GM21529 (cell line): Measurements from ENCODE around the gene NOB1.
A peak's percentile ranks its signal among the peaks of the same experiment; 100 is the strongest.
"Not testable (repeated sequence)": the region's sequence is repeated elsewhere in the genome, so short reads cannot be mapped to it uniquely, and the experiment has no call there.

ENCODE experiments used
- ATAC-seq: cut with Tn5 transposase; IDR thresholded peaks from one replicate; pipeline ENCODE4 v1.9.1; 2021; ENCODE audit not compliant: unreplicated experiment

NOB1 gene

GRCh38 chr16:69754469-69755310, at the start of gene NOB1:
Gene NOB1 (minus strand): TSS chr16:69754926. CDS start chr16:69754910, 16 bp downstream.
- ATAC-seq, result peak; percentile 90

GRCh38 chr16:69804297-69804696, 49.6 kb upstream of the NOB1 start:
- no peak for ATAC-seq

- ATAC-seq, result no peak
These were observed 44.9 kb upstream of the NOB1 start for GRCh38 chr16:69799611-69800031.

- no peak for ATAC-seq
These were observed 43.7 kb upstream of the NOB1 start for GRCh38 chr16:69798466-69798865.

GRCh38 chr16:69796285-69797118, 41.8 kb upstream of the NOB1 start:
- no peak for ATAC-seq

GRCh38 chr16:69794486-69794885, 39.8 kb upstream of the NOB1 start:
- no peak for ATAC-seq

- no peak for ATAC-seq
These were observed 38.8 kb upstream of the NOB1 start for GRCh38 chr16:69793526-69793925.

- ATAC-seq, result not testable (repeated sequence)
These were observed 36.7 kb upstream of the NOB1 start for GRCh38 chr16:69791391-69791847.

- ATAC-seq, result no peak
These were observed 33.2 kb upstream of the NOB1 start for GRCh38 chr16:69787883-69788282.

- no peak for ATAC-seq
These were observed 29.9 kb upstream of the NOB1 start for GRCh38 chr16:69784586-69784985.

GRCh38 chr16:69781118-69781517, 26.4 kb upstream of the NOB1 start:
- no peak for ATAC-seq

GRCh38 chr16:69779724-69780123, 25.0 kb upstream of the NOB1 start:
- no peak for ATAC-seq

- no peak for ATAC-seq
These were observed 20.8 kb upstream of the NOB1 start for GRCh38 chr16:69775563-69775962.

GRCh38 chr16:69773260-69773947, 18.7 kb upstream of the NOB1 start:
- peak; percentile 51 for ATAC-seq

- no peak for ATAC-seq
These were observed 16.9 kb upstream of the NOB1 start for GRCh38 chr16:69771651-69771967.

GRCh38 chr16:69769404-69769803, 14.7 kb upstream of the NOB1 start:
- ATAC-seq, result no peak

- ATAC-seq, result no peak
These were observed 13.9 kb upstream of the NOB1 start for GRCh38 chr16:69768666-69769065.

- no peak for ATAC-seq
These were observed 12.9 kb upstream of the NOB1 start for GRCh38 chr16:69767459-69768229.

- no peak for ATAC-seq
These were observed 8.8 kb upstream of the NOB1 start for GRCh38 chr16:69763599-69763942.

GRCh38 chr16:69762814-69763598, 8.3 kb upstream of the NOB1 start:
- peak; percentile 27 for ATAC-seq
